Osteoblast (primary cell): ENCODE data around the gene ACTR1B. TPM values are rescaled to one million over a fixed set of nuclear protein-coding genes. Genes with fewer than 3 reads are reported as not detected.
A peak's percentile ranks its signal among the peaks of the same experiment; 100 is the strongest.

Experiments
- DNase-seq: peaks from one replicate; pipeline ENCODE4 v3.0.0; 2011; ENCODE audit warnings: low spot score, mixed read lengths; ENCODE audit not compliant: insufficient read length; ENCODE audit errors: missing footprints
- H2AFZ ChIP-seq: 2 replicates; pipeline ENCODE4 v1.6.0; 2011; ENCODE audit warnings: mild to moderate bottlenecking, low read length
- H3K27ac ChIP-seq: 2 replicates; pipeline ENCODE4 v1.5.1; 2011; ENCODE audit warnings: mild to moderate bottlenecking, low read depth, low read length, moderate library complexity
- H3K27me3 ChIP-seq: 2 replicates; pipeline ENCODE4 v1.6.0; 2012; ENCODE audit warnings: mild to moderate bottlenecking, control low read depth, inconsistent platforms, low read length, moderate library complexity; ENCODE audit not compliant: insufficient read depth
- H3K36me3 ChIP-seq: 2 replicates; pipeline ENCODE4 v1.5.1; 2011; ENCODE audit warnings: mild to moderate bottlenecking, low read length, control low read depth, moderate library complexity; ENCODE audit not compliant: insufficient read depth
- H3K4me1 ChIP-seq: 2 replicates; pipeline ENCODE4 v1.5.1; 2011; ENCODE audit warnings: mild to moderate bottlenecking, low read length, control low read depth, moderate library complexity; ENCODE audit not compliant: insufficient read depth
- H3K4me2 ChIP-seq: 2 replicates; pipeline ENCODE4 v1.6.0; 2011; ENCODE audit warnings: mild to moderate bottlenecking, low read length; ENCODE audit not compliant: insufficient read depth
- H3K4me3 ChIP-seq: fragments of 200-600 bp; sonication (generic); 3 replicates; pipeline ENCODE4 v1.5.1; 2012; ENCODE audit warnings: mild to moderate bottlenecking, low read length, inconsistent platforms; ENCODE audit not compliant: insufficient read depth
- H3K79me2 ChIP-seq: 2 replicates; pipeline ENCODE4 v1.6.0; 2012; ENCODE audit warnings: mild to moderate bottlenecking, low read length, control low read depth, inconsistent platforms; ENCODE audit not compliant: insufficient read depth
- H3K9me3 ChIP-seq: 2 replicates; pipeline ENCODE4 v1.5.1; 2011; ENCODE audit warnings: low read depth, low read length, control low read depth
- H4K20me1 ChIP-seq: 2 replicates; pipeline ENCODE4 v1.6.0; 2012; ENCODE audit warnings: mild to moderate bottlenecking, low read length, control low read depth; ENCODE audit not compliant: insufficient read depth
- total RNA-seq: library from RNA; depleted of rRNA; stranded (reverse); fragments of >200 nt; gene quantifications from 2 replicates; pipeline ENCODE4 v1.2.3, GENCODE V29; 2012
- TF ChIP-seq, protein P1 (sequence below): IDR thresholded peaks from 2 replicates; pipeline ENCODE4 v1.5.1; 2011; ENCODE audit warnings: mild to moderate bottlenecking, low read depth, low read length, moderate library complexity; ENCODE audit errors: extremely low read depth

ACTR1B gene
- total RNA-seq, 1 donor = 44.9 TPM

DNA sequence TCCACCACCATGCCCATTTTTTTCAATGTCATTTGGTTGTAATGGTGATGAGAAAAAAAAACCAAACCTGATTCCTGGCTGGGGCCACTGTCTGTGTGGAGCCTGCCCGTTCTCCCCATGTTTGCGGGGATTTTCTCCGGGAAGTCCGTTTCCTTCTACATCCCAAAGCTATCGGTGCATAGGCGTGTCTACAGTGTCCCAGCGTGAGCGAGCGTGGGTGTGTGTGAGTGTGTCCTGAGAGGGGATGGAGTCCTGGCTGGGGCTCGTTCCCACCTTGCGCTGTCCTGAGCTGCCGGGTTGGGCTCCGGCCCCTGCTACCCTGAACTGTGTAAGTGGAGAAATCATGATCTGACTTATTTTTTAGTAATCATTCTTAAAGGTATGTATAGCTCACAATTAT, 42.3 kb upstream of the ACTR1B start:
- H3K4me2 ChIP-seq = no peak overlapping the region
- peaks cover 11% of the 10 kb centered on the region for H3K4me1 ChIP-seq
- H2AFZ ChIP-seq = no peak overlapping the region
- no peaks in the 10 kb centered on the region for H3K79me2 ChIP-seq
- no peak overlapping the region for H3K27ac ChIP-seq
- no peaks in the 10 kb centered on the region for H3K36me3 ChIP-seq
- no peaks in the 10 kb centered on the region for H4K20me1 ChIP-seq
- no peaks in the 10 kb centered on the region for H3K9me3 ChIP-seq
- no peak overlapping the region for H3K4me3 ChIP-seq
- TF ChIP-seq, protein P1, sequence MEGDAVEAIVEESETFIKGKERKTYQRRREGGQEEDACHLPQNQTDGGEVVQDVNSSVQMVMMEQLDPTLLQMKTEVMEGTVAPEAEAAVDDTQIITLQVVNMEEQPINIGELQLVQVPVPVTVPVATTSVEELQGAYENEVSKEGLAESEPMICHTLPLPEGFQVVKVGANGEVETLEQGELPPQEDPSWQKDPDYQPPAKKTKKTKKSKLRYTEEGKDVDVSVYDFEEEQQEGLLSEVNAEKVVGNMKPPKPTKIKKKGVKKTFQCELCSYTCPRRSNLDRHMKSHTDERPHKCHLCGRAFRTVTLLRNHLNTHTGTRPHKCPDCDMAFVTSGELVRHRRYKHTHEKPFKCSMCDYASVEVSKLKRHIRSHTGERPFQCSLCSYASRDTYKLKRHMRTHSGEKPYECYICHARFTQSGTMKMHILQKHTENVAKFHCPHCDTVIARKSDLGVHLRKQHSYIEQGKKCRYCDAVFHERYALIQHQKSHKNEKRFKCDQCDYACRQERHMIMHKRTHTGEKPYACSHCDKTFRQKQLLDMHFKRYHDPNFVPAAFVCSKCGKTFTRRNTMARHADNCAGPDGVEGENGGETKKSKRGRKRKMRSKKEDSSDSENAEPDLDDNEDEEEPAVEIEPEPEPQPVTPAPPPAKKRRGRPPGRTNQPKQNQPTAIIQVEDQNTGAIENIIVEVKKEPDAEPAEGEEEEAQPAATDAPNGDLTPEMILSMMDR = no peak
- DNase-seq = no peak
- H3K27me3 ChIP-seq = peaks cover 8% of the 10 kb centered on the region

DNA sequence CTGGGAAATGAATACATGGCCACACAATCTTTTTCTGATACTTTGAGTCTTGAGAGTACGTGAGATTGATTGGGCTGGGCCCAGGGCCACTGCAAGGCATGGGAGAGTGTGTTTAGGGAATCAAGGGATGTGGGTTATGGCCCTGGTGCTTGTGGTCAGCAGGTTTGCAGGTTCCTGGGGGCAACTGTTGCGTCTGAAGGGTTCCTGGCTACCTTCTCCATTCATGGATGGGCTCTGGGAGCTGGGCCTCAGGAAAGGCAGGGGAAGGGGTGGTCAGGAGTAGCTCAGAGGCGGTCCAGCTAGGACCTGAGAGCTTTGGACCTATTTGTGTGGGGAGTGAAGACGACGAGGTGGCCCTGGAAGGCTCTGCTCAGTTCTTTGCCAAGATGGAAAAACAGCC, 41.1 kb upstream of the ACTR1B start:
- Histone ChIP-seq H3K4me1 (peaks cover 11% of the 10 kb centered on the region), H3K9me3 (no peaks in the 10 kb centered on the region), H3K4me2 (no peak overlapping the region), H3K79me2 (no peaks in the 10 kb centered on the region), H2AFZ (no peak overlapping the region), H3K4me3 (no peak overlapping the region), H3K36me3 (no peaks in the 10 kb centered on the region), H4K20me1 (no peaks in the 10 kb centered on the region), H3K27ac (no peak overlapping the region), H3K27me3 (peaks cover 5% of the 10 kb centered on the region)
- DNase-seq = peak; percentile 59
- TF ChIP-seq, protein P1 = no peak

DNA sequence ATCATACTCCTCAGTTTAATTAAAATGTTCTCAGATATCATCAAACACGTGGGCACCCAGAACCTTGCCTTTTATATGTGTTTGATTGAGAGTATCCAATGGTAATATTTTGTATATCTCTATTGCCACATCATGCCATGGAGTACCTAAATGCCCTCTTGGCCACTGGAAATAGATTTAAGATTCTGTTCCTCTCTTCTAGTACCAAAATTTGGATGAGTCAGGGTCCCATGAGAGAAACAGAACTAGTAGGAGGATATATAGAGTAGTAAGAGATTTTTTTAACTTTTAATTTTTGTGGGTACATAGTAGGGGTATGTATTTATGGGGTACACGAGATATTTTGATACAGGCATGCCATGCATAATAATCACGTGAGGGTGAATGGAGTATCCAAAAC, 39.9 kb upstream of the ACTR1B start:
- Histone ChIP-seq H3K4me2 (no peak overlapping the region), H3K27me3 (peaks cover 5% of the 10 kb centered on the region), H3K36me3 (no peaks in the 10 kb centered on the region), H3K4me3 (no peak overlapping the region), H3K27ac (no peak overlapping the region), H3K9me3 (no peaks in the 10 kb centered on the region), H4K20me1 (no peaks in the 10 kb centered on the region), H3K4me1 (peaks cover 11% of the 10 kb centered on the region), H2AFZ (no peak overlapping the region), H3K79me2 (no peaks in the 10 kb centered on the region)
- TF ChIP-seq, protein P1 = no peak
- DNase-seq = peak; percentile 3

DNA sequence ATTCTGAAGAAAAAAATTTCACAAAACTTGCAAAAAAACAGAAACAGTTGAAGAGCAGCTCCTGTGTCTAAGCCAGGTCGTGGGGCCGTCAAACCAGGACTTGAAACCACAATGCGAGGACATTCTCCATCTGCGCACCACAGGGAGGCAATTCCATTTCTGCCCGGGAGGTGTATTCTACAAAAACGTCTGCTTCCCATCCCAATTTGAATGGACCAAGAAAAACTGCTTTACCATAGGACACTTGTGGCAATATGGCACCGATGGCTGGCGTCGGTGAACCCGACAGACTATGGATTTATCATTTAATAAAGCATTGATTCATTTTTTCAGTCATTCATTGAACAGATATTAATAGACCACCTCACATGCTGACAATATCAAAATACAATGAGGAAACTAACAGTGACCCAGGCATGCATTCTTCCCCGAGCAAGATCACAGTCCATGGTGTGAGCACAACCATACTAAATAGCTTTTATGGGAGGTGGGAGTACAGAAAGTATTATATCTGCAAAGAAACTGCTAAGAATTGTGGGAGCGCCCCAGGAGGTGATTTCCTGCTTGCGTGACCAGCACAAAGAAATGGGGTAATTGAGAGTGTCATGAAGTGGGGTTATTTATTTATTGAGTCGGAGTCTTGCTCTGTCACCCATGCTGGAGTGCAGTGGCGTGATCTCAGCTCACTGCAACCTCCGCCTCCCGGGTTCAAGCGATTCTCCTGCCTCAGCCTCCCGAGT, 39.1 kb upstream of the ACTR1B start:
- no peaks in the 10 kb centered on the region for H3K79me2 ChIP-seq
- H3K36me3 ChIP-seq = no peaks in the 10 kb centered on the region
- H3K4me2 ChIP-seq = no peak overlapping the region
- TF ChIP-seq, protein P1 = no peak
- no peak overlapping the region for H2AFZ ChIP-seq
- H3K27me3 ChIP-seq = peaks cover under 1% of the 10 kb centered on the region
- H3K9me3 ChIP-seq = no peaks in the 10 kb centered on the region
- no peak overlapping the region for H3K27ac ChIP-seq
- H3K4me3 ChIP-seq = no peak overlapping the region
- H4K20me1 ChIP-seq = no peaks in the 10 kb centered on the region
- peaks cover 11% of the 10 kb centered on the region for H3K4me1 ChIP-seq
- DNase-seq = peak; percentile 13
